Coronary artery (tissue), 2 donors: ENCODE measurements around the gene KATNB1.
"Not testable (repeated sequence)": the region's sequence is repeated elsewhere in the genome, so short reads cannot be mapped to it uniquely, and the experiment has no call there.

Experiments
- DNase-seq: peaks from one replicate; pipeline ENCODE4 v3.0.0-alpha.2; 2017; ENCODE audit warnings: low spot score
- H3K27ac ChIP-seq, 2 donors: fragments of 200-600 bp; sonication (generic); one replicate each; pipeline ENCODE4 v1.5.1; 2016 to 2019
- H3K4me3 ChIP-seq: fragments of 200-600 bp; sonication (generic); 2 replicates; pipeline ENCODE4 v1.5.1; 2016; ENCODE audit warnings: mild to moderate bottlenecking, moderate library complexity
- TF ChIP-seq, protein P1 (sequence below): fragments of 200-600 bp; sonication (generic); IDR thresholded peaks from one replicate; pipeline ENCODE4 v1.5.1; 2019; ENCODE audit warnings: antibody characterized with exemption

Gene KATNB1

DNA sequence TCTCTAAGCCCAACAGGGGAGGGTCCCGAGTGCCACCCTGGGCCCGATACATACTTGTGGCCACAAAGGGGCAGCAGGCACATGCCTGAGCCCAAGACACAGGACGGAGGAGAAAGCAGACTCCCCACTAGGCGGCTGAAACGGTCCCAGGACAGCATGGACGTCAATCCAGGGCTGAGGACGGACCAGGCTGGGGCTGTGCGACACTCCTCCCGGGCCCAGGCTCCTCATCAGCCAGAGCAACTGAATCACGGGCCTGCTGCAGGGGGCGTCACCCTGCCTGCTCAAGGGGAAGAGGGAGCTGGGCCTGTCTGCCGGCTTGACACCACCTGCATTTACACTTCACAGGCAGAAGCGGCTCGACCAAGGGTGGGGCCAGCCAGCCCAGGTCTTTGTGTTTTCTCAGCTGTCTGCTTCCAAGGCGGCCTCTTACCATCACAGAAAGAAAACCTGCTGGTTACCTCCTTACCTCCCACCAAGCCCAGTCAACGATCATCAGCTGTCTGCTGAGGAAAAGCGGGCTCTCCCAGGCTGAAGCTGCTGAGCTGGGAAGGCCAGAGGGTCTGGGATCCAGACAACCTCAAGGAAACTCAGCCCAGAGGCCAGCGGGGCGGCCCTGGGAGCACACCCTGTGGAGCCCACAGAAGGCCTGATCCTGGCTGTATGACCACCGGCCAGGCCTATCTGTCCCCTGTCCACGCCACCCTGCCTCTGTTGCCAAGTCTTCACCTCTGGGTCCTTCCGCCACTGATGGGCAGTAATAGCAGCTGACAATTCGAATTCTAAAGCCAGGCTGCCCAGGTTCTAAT is 40.3 kb downstream of the KATNB1 start:
- TF ChIP-seq, protein P1, sequence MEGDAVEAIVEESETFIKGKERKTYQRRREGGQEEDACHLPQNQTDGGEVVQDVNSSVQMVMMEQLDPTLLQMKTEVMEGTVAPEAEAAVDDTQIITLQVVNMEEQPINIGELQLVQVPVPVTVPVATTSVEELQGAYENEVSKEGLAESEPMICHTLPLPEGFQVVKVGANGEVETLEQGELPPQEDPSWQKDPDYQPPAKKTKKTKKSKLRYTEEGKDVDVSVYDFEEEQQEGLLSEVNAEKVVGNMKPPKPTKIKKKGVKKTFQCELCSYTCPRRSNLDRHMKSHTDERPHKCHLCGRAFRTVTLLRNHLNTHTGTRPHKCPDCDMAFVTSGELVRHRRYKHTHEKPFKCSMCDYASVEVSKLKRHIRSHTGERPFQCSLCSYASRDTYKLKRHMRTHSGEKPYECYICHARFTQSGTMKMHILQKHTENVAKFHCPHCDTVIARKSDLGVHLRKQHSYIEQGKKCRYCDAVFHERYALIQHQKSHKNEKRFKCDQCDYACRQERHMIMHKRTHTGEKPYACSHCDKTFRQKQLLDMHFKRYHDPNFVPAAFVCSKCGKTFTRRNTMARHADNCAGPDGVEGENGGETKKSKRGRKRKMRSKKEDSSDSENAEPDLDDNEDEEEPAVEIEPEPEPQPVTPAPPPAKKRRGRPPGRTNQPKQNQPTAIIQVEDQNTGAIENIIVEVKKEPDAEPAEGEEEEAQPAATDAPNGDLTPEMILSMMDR = no peak
- DNase-seq = no peak

DNA sequence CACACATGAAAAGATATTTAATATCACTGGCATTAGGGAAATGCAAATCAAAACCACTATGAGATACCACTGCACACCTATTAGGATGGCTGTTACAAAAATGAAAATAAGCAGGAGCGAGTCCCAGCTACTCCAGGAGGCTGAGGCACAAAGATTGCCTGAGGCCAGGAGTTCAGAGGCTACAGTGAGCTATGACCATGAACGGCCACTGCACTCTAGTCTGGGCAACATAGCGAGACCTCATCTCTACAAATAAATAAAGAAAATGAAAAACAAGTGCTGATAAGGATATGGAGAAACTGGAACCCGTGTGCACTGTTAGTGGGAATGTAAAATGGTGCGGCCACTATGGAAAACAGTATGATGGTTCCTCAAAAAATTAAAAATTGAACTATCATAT is 43.1 kb downstream of the KATNB1 start:
- Histone ChIP-seq H3K4me3 (no peak overlapping the region), H3K27ac (no peak overlapping the region)
- TF ChIP-seq, protein P1 = no peak
- no peak for DNase-seq

More for the DNA sequence above, 40.3 kb downstream of the KATNB1 start:
- no peak overlapping the region for H3K4me3 ChIP-seq
- H3K27ac ChIP-seq = no peak overlapping the region

GRCh38 chr16:57779836-57780235 is 44.3 kb downstream of the KATNB1 start:
- H3K4me3 ChIP-seq, H3K27ac ChIP-seq, DNase-seq: not testable (repeated sequence)

- no peak for DNase-seq
- TF ChIP-seq, protein P1 = no peak
- no peak overlapping the region for H3K27ac ChIP-seq
Observed at GRCh38 chr16:57781349-57781740, 45.8 kb downstream of the KATNB1 start.

GRCh38 chr16:57781741-57782606 is 46.4 kb downstream of the KATNB1 start:
- no peak for DNase-seq
- TF ChIP-seq, protein P1 = no peak
- no peak overlapping the region for H3K27ac ChIP-seq
- H3K4me3 ChIP-seq = no peak overlapping the region

More at GRCh38 chr16:57781349-57781740, 45.8 kb downstream of the KATNB1 start:
- H3K4me3 ChIP-seq = no peak overlapping the region

- not testable (repeated sequence) for DNase-seq, H3K27ac ChIP-seq, H3K4me3 ChIP-seq
Observed at GRCh38 chr16:57782607-57783055, 47.1 kb downstream of the KATNB1 start.

DNA sequence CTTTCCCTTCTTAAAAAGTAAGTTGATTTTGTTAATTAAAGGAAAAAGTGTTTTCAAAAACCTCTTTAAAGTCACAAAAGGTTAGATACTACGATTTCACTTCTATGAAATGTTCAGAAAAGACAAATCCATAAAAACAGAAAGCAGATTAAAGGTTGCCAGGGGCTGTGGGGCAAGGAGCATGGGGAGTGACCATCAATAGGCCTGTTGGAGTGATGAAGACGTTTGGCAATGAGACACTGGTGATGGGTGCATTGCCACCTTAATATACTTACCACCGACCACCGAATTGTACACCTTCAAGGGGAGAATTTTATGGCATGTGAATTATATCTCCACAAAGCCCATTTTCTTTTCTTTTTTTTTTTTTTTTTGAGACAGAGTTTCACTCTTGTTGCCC is 47.5 kb downstream of the KATNB1 start:
- no peak overlapping the region for H3K27ac ChIP-seq
- DNase-seq = no peak
- TF ChIP-seq, protein P1 = no peak
- no peak overlapping the region for H3K4me3 ChIP-seq
